Liver (tissue), 9 donors: ENCODE data around the gene CNTN5. TPM values are rescaled to one million over a fixed set of nuclear protein-coding genes. Genes with fewer than 3 reads are reported as not detected.

ENCODE experiments used
- DNase-seq: peaks from one replicate; pipeline ENCODE4 v3.0.0-alpha.2; 2017; ENCODE audit warnings: low spot score
- H3K27ac ChIP-seq, 2 donors: one replicate each; pipeline ENCODE4 v1.7.0; 2013; ENCODE audit warnings: inconsistent platforms in 2 of 2, low read length in 2 of 2, control low read depth in 1 of 2, low read depth in 1 of 2, mild to moderate bottlenecking in 1 of 2
- H3K27me3 ChIP-seq, 4 donors: one replicate each; pipeline versions ENCODE4 v1.6.1 to v1.7.0; 2013; ENCODE audit warnings: low read length in 3 of 4, inconsistent platforms in 1 of 4, mild to moderate bottlenecking in 1 of 4, moderate library complexity in 1 of 4; ENCODE audit not compliant: control insufficient read depth in 4 of 4, insufficient read depth in 4 of 4
- H3K36me3 ChIP-seq, 4 donors: one replicate each; pipeline versions ENCODE4 v1.6.1 to v1.7.0; 2013; ENCODE audit warnings: low read length in 3 of 4, mild to moderate bottlenecking in 3 of 4, low read depth in 1 of 4, moderate library complexity in 1 of 4; ENCODE audit not compliant: control insufficient read depth in 4 of 4, insufficient read depth in 3 of 4
- H3K4me1 ChIP-seq, 4 donors: one replicate each; pipeline versions ENCODE4 v1.6.1 to v1.7.0; 2013; ENCODE audit warnings: low read length in 3 of 4, mild to moderate bottlenecking in 3 of 4, moderate library complexity in 1 of 4; ENCODE audit not compliant: control insufficient read depth in 4 of 4, insufficient read depth in 4 of 4
- H3K4me3 ChIP-seq, 3 donors: one replicate each; pipeline versions ENCODE4 v1.6.1 to v1.7.0; 2013; ENCODE audit warnings: low read length in 3 of 3, control low read depth in 1 of 3, low read depth in 1 of 3, mild to moderate bottlenecking in 1 of 3
- H3K9ac ChIP-seq, 2 donors: one replicate each; pipeline ENCODE4 v1.7.0; 2013; ENCODE audit warnings: low read length in 2 of 2, mild to moderate bottlenecking in 2 of 2, moderate library complexity in 2 of 2, control low read depth in 1 of 2, low read depth in 1 of 2
- H3K9me3 ChIP-seq, 4 donors: one replicate each; pipeline versions ENCODE4 v1.6.1 to v1.7.0; 2013; ENCODE audit warnings: low read length in 3 of 4; ENCODE audit not compliant: control insufficient read depth in 4 of 4
- CTCF ChIP-seq: fragments of 150-350 bp; IDR thresholded peaks from 2 replicates; pipeline ENCODE4 v1.5.1; 2017; ENCODE audit warnings: improper control_type of control experiment, low read depth, low read length; ENCODE audit not compliant: missing input control
- EGR1 ChIP-seq, 2 donors: IDR thresholded peaks; 2 replicates each; pipeline ENCODE4 v1.6.1; 2016 to 2018; ENCODE audit warnings: antibody characterized with exemption in 2 of 2, low read depth in 2 of 2
- FOXA1 ChIP-seq: IDR thresholded peaks from 2 replicates; pipeline ENCODE4 v1.6.1; 2016; ENCODE audit warnings: antibody characterized with exemption
- FOXA2 ChIP-seq: IDR thresholded peaks from 2 replicates; pipeline ENCODE4 v1.6.1; 2016; ENCODE audit warnings: antibody characterized with exemption
- GABPA ChIP-seq, 2 donors: IDR thresholded peaks in 1 of 2; conservative IDR thresholded peaks in 1 of 2; 2 replicates each; pipeline ENCODE4 v1.6.1; 2016; ENCODE audit warnings: antibody characterized with exemption in 2 of 2, mild to moderate bottlenecking in 1 of 2, moderate library complexity in 1 of 2
- HNF4A ChIP-seq, 2 donors: conservative IDR thresholded peaks; 2 replicates each; pipeline ENCODE4 v1.6.1; 2016; ENCODE audit warnings: antibody characterized with exemption in 2 of 2, mild to moderate bottlenecking in 2 of 2
- HNF4G ChIP-seq: IDR thresholded peaks from 2 replicates; pipeline ENCODE4 v1.6.1; 2016; ENCODE audit warnings: antibody characterized with exemption
- MAX ChIP-seq: IDR thresholded peaks from 2 replicates; pipeline ENCODE4 v1.6.1; 2016; ENCODE audit warnings: antibody characterized with exemption
- RAD21 ChIP-seq, 2 donors: IDR thresholded peaks; 2 replicates each; pipeline ENCODE4 v1.6.1; 2016; ENCODE audit warnings: antibody characterized with exemption in 2 of 2, mild to moderate bottlenecking in 2 of 2
- REST ChIP-seq: IDR thresholded peaks from 2 replicates; pipeline ENCODE4 v1.6.1; 2016; ENCODE audit warnings: antibody characterized with exemption, mild to moderate bottlenecking
- RXRA ChIP-seq, 2 donors: IDR thresholded peaks; 2 replicates each; pipeline ENCODE4 v1.6.1; 2017 to 2018; ENCODE audit warnings: antibody characterized with exemption in 2 of 2, mild to moderate bottlenecking in 1 of 2
- SP1 ChIP-seq: IDR thresholded peaks from 2 replicates; pipeline ENCODE4 v1.6.1; 2018; ENCODE audit warnings: antibody characterized with exemption, mild to moderate bottlenecking
- TAF1 ChIP-seq: conservative IDR thresholded peaks from 2 replicates; pipeline ENCODE4 v1.6.1; 2016; ENCODE audit warnings: antibody characterized with exemption, mild to moderate bottlenecking
- ZBTB33 ChIP-seq: IDR thresholded peaks from 2 replicates; pipeline ENCODE4 v1.6.1; 2016; ENCODE audit warnings: antibody characterized with exemption
- WGBS: extraction: QIAGEN DNeasy Blood & Tissue Kit; methylation state at CpG from one replicate; pipeline ENCODE4 v1.1.7; 2013; 5-methylcytosine and 5-hydroxymethylcytosine counted together
- polyA plus RNA-seq, 2 donors: library from polyadenylated mRNA; stranded (reverse) in 1 of 2; unstranded in 1 of 2; fragments of 200-250 nt in 1 of 2; fragments of >200 nt in 1 of 2; fragmentation: Nextera tagmentation in 1 of 2; extraction: Ambion mirVana in 1 of 2; gene quantifications; one replicate each; pipeline versions ENCODE4 v1.2.1 to v1.2.3, GENCODE V29; 2013 to 2015
- total RNA-seq, 2 donors: library from RNA; depleted of rRNA; stranded (reverse); fragments of >200 nt; gene quantifications; one replicate each; pipeline ENCODE4 v1.2.3, GENCODE V29; 2014
- donor health status: healthy.
- donor health status: healthy.
- donor health status: healthy.
- donor health status: healthy.
- donor health status: healthy.

CNTN5 gene
- total and polyA plus RNA-seq, 4 donors = 0.01 to 0.08 (median 0.04) TPM

GRCh38 chr11:99987821-99988470 is 967.2 kb downstream of the CNTN5 start:
- 43% methylated on average over 2 of the region's 2 CpGs for WGBS

GRCh38 chr11:99988471-99988837 is 967.7 kb downstream of the CNTN5 start:
- 66% methylated on average over 2 of the region's 2 CpGs for WGBS
- Histone ChIP-seq H3K27ac (no peak overlapping the region), H3K36me3 (no peaks in the 10 kb centered on the region), H3K4me1 (no peaks in the 10 kb centered on the region), H3K9ac (no peak overlapping the region), H3K27me3 (no peaks in the 10 kb centered on the region), H3K4me3 (no peak overlapping the region), H3K9me3 (no peaks in the 10 kb centered on the region)
- DNase-seq = no peak
- TF ChIP-seq FOXA2 = no peak
- TF ChIP-seq ZBTB33 = no peak
- TF ChIP-seq EGR1 (IDR thresholded peaks at IDR 0.05; ENCODE audit: low read depth in 2 of 2) = no peak

More at GRCh38 chr11:99987821-99988470, 967.2 kb downstream of the CNTN5 start:
- TF ChIP-seq GABPA (IDR thresholded peaks at IDR 0.05 in 1 of 2, conservative IDR thresholded peaks at IDR 0.05 in 1 of 2) (no peak), HNF4G (no peak), RAD21 (IDR thresholded peaks at IDR 0.05) (no peak), REST (no peak), TAF1 (no peak), EGR1 (IDR thresholded peaks at IDR 0.05; ENCODE audit: low read depth in 2 of 2) (no peak), MAX (no peak), RXRA (IDR thresholded peaks at IDR 0.05) (no peak), SP1 (no peak), FOXA1 (no peak), HNF4A (conservative IDR thresholded peaks at IDR 0.05) (no peak), CTCF (no peak)
- Histone ChIP-seq H3K9me3 (no peaks in the 10 kb centered on the region), H3K9ac (no peak overlapping the region), H3K27me3 (no peaks in the 10 kb centered on the region), H3K4me3 (no peak overlapping the region), H3K4me1 (no peaks in the 10 kb centered on the region), H3K36me3 (no peaks in the 10 kb centered on the region), H3K27ac (no peak overlapping the region)
- DNase-seq = no peak
